H4 (cell line): ENCODE measurements around the gene GPC6. TPM values are rescaled to one million over a fixed set of nuclear protein-coding genes. Genes with fewer than 3 reads are reported as not detected.

Experiments used
- DNase-seq: peaks from one replicate; pipeline ENCODE4 v3.0.0-alpha.2; 2015; ENCODE audit warnings: low spot score
- total RNA-seq: library from RNA; depleted of rRNA; stranded (reverse); fragments of >200 nt; shearing (Covaris generic); gene quantifications from 2 replicates; pipeline ENCODE4 v1.2.3, GENCODE V29; 2014

Gene GPC6
- total RNA-seq, 1 experiment from 2014 or later: 9.9 TPM

GRCh38 chr13:93771782-93772181, 545.2 kb downstream of the GPC6 start:
- no peak for DNase-seq

- DNase-seq: no peak
Measured at GRCh38 chr13:93774506-93774905, 547.9 kb downstream of the GPC6 start.

GRCh38 chr13:93775027-93775426, 548.4 kb downstream of the GPC6 start:
- DNase-seq: no peak

GRCh38 chr13:93775507-93776108, 549.0 kb downstream of the GPC6 start:
- DNase-seq: no peak

GRCh38 chr13:93776936-93777335, 550.3 kb downstream of the GPC6 start:
- peak; percentile 2 for DNase-seq

GRCh38 chr13:93777504-93777903, 550.9 kb downstream of the GPC6 start:
- no peak for DNase-seq

GRCh38 chr13:93778548-93778947, 551.9 kb downstream of the GPC6 start:
- no peak for DNase-seq

GRCh38 chr13:93784191-93784590, 557.6 kb downstream of the GPC6 start:
- no peak for DNase-seq

GRCh38 chr13:93786846-93787489, 560.4 kb downstream of the GPC6 start:
- peak; percentile 21 for DNase-seq

- no peak for DNase-seq
Measured at GRCh38 chr13:93788456-93788855, 561.8 kb downstream of the GPC6 start.

- DNase-seq: no peak
Measured at GRCh38 chr13:93789058-93789457, 562.5 kb downstream of the GPC6 start.

- no peak for DNase-seq
Measured at GRCh38 chr13:93794197-93794885, 567.7 kb downstream of the GPC6 start.

GRCh38 chr13:93797463-93797862, 570.9 kb downstream of the GPC6 start:
- DNase-seq: no peak

GRCh38 chr13:93800342-93800741, 573.7 kb downstream of the GPC6 start:
- DNase-seq: no peak

- DNase-seq: no peak
Measured at GRCh38 chr13:93805736-93806135, 579.1 kb downstream of the GPC6 start.

- DNase-seq: no peak
Measured at GRCh38 chr13:93806861-93807260, 580.3 kb downstream of the GPC6 start.

- DNase-seq: no peak
Measured at GRCh38 chr13:93810264-93810663, 583.7 kb downstream of the GPC6 start.

GRCh38 chr13:93811071-93811737, 584.6 kb downstream of the GPC6 start:
- DNase-seq: no peak

- no peak for DNase-seq
Measured at GRCh38 chr13:93811738-93812112, 585.1 kb downstream of the GPC6 start.

GRCh38 chr13:93814658-93815057, 588.1 kb downstream of the GPC6 start:
- DNase-seq: no peak

- DNase-seq: no peak
Measured at GRCh38 chr13:93818345-93818744, 591.7 kb downstream of the GPC6 start.

- no peak for DNase-seq
Measured at GRCh38 chr13:93819331-93819890, 592.8 kb downstream of the GPC6 start.
